ENCODE results near the gene RGR. TPM values are rescaled to one million over a fixed set of nuclear protein-coding genes. Genes with fewer than 3 reads are reported as not detected.

Gene RGR
- polyA plus RNA-seq, 2 of the 4 experiments (the other 2 are of a cell fraction), result not detected

GRCh38 chr10:84243759-84244158 lies 1.1 kb upstream of the RGR start:
- Histone ChIP-seq H3K27ac (no peak overlapping the region), H3K9me3 (no peaks in the 10 kb centered on the region), H3K4me3 (no peak overlapping the region), H3K4me2 (no peak overlapping the region), H3K4me1 (no peaks in the 10 kb centered on the region)
- ChIA-PET CTCF (interaction anchor here (1.1 to 1.5 kb wide), 3 partner anchors 13 to 155 kb away, joined by 3 to 5 read pairs (median 3); no protein-coding TSS in a partner anchor), POLR2A (no interaction called here)
- FAIRE-seq (no peak), DNase-seq (ENCODE audit: low read depth in 1 of 2, low spot score in 1 of 2) (no peak), ATAC-seq (no peak)
- TF ChIP-seq MAX (IDR thresholded peaks at IDR 0.05), result no peak
- TF ChIP-seq PHF8 (IDR thresholded peaks at IDR 0.05; ENCODE audit: borderline replicate concordance, low read depth), result no peak
- TF ChIP-seq KDM1A (IDR thresholded peaks at IDR 0.05; ENCODE audit: low read depth), result no peak
- no peak for TF ChIP-seq CBX2 (IDR thresholded peaks at IDR 0.05; ENCODE audit: borderline replicate concordance, low read depth)
- WGBS (ENCODE audit: missing lambda C conversion rate), result 76% methylated on average over 3 of the region's 3 CpGs

DNA sequence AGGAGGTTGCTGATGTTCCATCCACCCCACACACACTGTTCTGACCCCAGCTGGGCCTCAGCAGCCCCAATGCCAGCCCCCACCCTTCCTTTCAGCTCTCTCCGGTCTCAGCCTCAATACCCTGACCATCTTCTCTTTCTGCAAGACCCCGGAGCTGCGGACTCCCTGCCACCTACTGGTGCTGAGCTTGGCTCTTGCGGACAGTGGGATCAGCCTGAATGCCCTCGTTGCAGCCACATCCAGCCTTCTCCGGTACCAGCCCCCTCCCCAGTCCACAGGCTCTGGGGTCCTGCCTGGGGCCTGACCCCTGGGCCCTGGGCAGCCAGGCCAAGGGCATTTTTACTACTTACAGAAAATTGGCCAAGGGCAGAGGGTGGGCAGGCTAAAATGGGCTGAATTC lies 2.6 kb downstream of the RGR start:
- ChIA-PET POLR2A (no interaction called here), CTCF (interaction anchor here (0.8 to 2.5 kb wide), 4 partner anchors 9 to 87 kb away, joined by 3 to 16 read pairs (median 4); no protein-coding TSS in a partner anchor)
- TF ChIP-seq ZNF302 (CRISPR knock-in tag; IDR thresholded peaks at IDR 0.05) (no peak), RCOR1 (IDR thresholded peaks at IDR 0.05; ENCODE audit: low read depth, low read length) (no peak), BHLHE40 (IDR thresholded peaks at IDR 0.05; ENCODE audit: low read depth, low read length) (no peak), CBX8 (IDR thresholded peaks at IDR 0.05) (no peak)
- TF ChIP-seq, protein P1, sequence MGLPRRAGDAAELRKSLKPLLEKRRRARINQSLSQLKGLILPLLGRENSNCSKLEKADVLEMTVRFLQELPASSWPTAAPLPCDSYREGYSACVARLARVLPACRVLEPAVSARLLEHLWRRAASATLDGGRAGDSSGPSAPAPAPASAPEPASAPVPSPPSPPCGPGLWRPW (IDR thresholded peaks at IDR 0.05), result no peak
- ATAC-seq (no peak), DNase-seq (ENCODE audit: low read depth in 1 of 2, low spot score in 1 of 2) (no peak), FAIRE-seq (no peak)
- H3K4me3 ChIP-seq, result no peak overlapping the region
- no peak overlapping the region for H3K4me2 ChIP-seq
- no peak overlapping the region for H3K27ac ChIP-seq
- H3K9me3 ChIP-seq, result no peaks in the 10 kb centered on the region
- WGBS (ENCODE audit: missing lambda C conversion rate), result 33% methylated on average over 6 of the region's 6 CpGs
- no peaks in the 10 kb centered on the region for H3K4me1 ChIP-seq

GRCh38 chr10:84248794-84249193 lies 3.9 kb downstream of the RGR start:
- Histone ChIP-seq H3K4me1 (no peaks in the 10 kb centered on the region), H3K4me2 (no peak overlapping the region), H3K4me3 (no peak overlapping the region), H3K9me3 (no peaks in the 10 kb centered on the region), H3K27ac (no peak overlapping the region)
- no peak for TF ChIP-seq HDAC2 (IDR thresholded peaks at IDR 0.05)
- TF ChIP-seq, protein P2, sequence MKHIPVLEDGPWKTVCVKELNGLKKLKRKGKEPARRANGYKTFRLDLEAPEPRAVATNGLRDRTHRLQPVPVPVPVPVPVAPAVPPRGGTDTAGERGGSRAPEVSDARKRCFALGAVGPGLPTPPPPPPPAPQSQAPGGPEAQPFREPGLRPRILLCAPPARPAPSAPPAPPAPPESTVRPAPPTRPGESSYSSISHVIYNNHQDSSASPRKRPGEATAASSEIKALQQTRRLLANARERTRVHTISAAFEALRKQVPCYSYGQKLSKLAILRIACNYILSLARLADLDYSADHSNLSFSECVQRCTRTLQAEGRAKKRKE (CRISPR knock-in tag; IDR thresholded peaks at IDR 0.05; ENCODE audit: low read depth), result no peak
- TF ChIP-seq NR3C1 (IDR thresholded peaks at IDR 0.05), result no peak
- TF ChIP-seq ZFP36 (IDR thresholded peaks at IDR 0.05; ENCODE audit: borderline replicate concordance, partially characterized antibody), result no peak
- TF ChIP-seq FOSB (CRISPR knock-in tag; IDR thresholded peaks at IDR 0.05), result no peak
- no peak for TF ChIP-seq TFCP2L1 (CRISPR knock-in tag; IDR thresholded peaks at IDR 0.05)
- TF ChIP-seq HEYL (CRISPR knock-in tag; IDR thresholded peaks at IDR 0.05), result no peak
- TF ChIP-seq GATA3 (IDR thresholded peaks at IDR 0.05; ENCODE audit: borderline replicate concordance), result no peak
- no peak for TF ChIP-seq KDM1A (IDR thresholded peaks at IDR 0.05; ENCODE audit: low read depth)
- TF ChIP-seq, protein P3, sequence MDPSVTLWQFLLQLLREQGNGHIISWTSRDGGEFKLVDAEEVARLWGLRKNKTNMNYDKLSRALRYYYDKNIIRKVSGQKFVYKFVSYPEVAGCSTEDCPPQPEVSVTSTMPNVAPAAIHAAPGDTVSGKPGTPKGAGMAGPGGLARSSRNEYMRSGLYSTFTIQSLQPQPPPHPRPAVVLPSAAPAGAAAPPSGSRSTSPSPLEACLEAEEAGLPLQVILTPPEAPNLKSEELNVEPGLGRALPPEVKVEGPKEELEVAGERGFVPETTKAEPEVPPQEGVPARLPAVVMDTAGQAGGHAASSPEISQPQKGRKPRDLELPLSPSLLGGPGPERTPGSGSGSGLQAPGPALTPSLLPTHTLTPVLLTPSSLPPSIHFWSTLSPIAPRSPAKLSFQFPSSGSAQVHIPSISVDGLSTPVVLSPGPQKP (IDR thresholded peaks at IDR 0.05; ENCODE audit: low read depth, low read length), result no peak
- TF ChIP-seq, protein P4, sequence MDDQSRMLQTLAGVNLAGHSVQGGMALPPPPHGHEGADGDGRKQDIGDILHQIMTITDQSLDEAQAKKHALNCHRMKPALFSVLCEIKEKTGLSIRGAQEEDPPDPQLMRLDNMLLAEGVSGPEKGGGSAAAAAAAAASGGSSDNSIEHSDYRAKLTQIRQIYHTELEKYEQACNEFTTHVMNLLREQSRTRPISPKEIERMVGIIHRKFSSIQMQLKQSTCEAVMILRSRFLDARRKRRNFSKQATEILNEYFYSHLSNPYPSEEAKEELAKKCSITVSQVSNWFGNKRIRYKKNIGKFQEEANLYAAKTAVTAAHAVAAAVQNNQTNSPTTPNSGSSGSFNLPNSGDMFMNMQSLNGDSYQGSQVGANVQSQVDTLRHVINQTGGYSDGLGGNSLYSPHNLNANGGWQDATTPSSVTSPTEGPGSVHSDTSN (IDR thresholded peaks at IDR 0.05), result no peak
- no peak for TF ChIP-seq ZSCAN20 (CRISPR knock-in tag; IDR thresholded peaks at IDR 0.05)
- TF ChIP-seq, protein P5, sequence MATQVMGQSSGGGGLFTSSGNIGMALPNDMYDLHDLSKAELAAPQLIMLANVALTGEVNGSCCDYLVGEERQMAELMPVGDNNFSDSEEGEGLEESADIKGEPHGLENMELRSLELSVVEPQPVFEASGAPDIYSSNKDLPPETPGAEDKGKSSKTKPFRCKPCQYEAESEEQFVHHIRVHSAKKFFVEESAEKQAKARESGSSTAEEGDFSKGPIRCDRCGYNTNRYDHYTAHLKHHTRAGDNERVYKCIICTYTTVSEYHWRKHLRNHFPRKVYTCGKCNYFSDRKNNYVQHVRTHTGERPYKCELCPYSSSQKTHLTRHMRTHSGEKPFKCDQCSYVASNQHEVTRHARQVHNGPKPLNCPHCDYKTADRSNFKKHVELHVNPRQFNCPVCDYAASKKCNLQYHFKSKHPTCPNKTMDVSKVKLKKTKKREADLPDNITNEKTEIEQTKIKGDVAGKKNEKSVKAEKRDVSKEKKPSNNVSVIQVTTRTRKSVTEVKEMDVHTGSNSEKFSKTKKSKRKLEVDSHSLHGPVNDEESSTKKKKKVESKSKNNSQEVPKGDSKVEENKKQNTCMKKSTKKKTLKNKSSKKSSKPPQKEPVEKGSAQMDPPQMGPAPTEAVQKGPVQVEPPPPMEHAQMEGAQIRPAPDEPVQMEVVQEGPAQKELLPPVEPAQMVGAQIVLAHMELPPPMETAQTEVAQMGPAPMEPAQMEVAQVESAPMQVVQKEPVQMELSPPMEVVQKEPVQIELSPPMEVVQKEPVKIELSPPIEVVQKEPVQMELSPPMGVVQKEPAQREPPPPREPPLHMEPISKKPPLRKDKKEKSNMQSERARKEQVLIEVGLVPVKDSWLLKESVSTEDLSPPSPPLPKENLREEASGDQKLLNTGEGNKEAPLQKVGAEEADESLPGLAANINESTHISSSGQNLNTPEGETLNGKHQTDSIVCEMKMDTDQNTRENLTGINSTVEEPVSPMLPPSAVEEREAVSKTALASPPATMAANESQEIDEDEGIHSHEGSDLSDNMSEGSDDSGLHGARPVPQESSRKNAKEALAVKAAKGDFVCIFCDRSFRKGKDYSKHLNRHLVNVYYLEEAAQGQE (IDR thresholded peaks at IDR 0.05), result no peak
- TF ChIP-seq PHF8 (IDR thresholded peaks at IDR 0.05; ENCODE audit: borderline replicate concordance, low read depth), result no peak
- no peak for FAIRE-seq
- no peak for ATAC-seq
- WGBS (ENCODE audit: missing lambda C conversion rate), result 39% methylated on average over 12 of the region's 12 CpGs
- ChIA-PET CTCF (interaction anchor here (2.5 kb wide), 1 partner anchor 8 kb away, joined by 16 read pairs; no protein-coding TSS in a partner anchor), POLR2A (no interaction called here)
- DNase-seq (ENCODE audit: low read depth in 1 of 2, low spot score in 1 of 2), result no peak

All from A549 (cell line).